ENCODE results near the gene SEC14L5. TPM values are rescaled to one million over a fixed set of nuclear protein-coding genes. Genes with fewer than 3 reads are reported as not detected.
"Not testable (repeated sequence)": the region's sequence is repeated elsewhere in the genome, so short reads cannot be mapped to it uniquely, and the experiment has no call there.

SEC14L5 gene
- total RNA-seq, 2 experiments from 2014 or later = 0.20 TPM; not detected in 1

GRCh38 chr16:4948903-4949766 lies 9.0 kb upstream of the SEC14L5 start:
- no peak overlapping the region for H3K4me3 Mint-ChIP-seq
- H3K27ac Mint-ChIP-seq = no peak overlapping the region
- no peak for DNase-seq
- no peak for ATAC-seq (ENCODE audit: low read depth)
- POLR2A ChIA-PET = no interaction called here
- peaks cover 4% of the 10 kb centered on the region for H3K4me1 Mint-ChIP-seq
- H3K36me3 Mint-ChIP-seq = no peaks in the 10 kb centered on the region
- no peaks in the 10 kb centered on the region for H3K9me3 Mint-ChIP-seq
- H3K27me3 Mint-ChIP-seq = peaks cover 3% of the 10 kb centered on the region

- no peak overlapping the region for H3K27ac Mint-ChIP-seq
- H3K36me3 Mint-ChIP-seq = no peaks in the 10 kb centered on the region
- DNase-seq (no peak), ATAC-seq (ENCODE audit: low read depth) (no peak)
- H3K9me3 Mint-ChIP-seq = no peaks in the 10 kb centered on the region
- POLR2A ChIA-PET = no interaction called here
- H3K4me3 Mint-ChIP-seq = no peak overlapping the region
- peaks cover 3% of the 10 kb centered on the region for H3K27me3 Mint-ChIP-seq
- H3K4me1 Mint-ChIP-seq = peaks cover 4% of the 10 kb centered on the region
Observed at GRCh38 chr16:4949986-4950385, 8.1 kb upstream of the SEC14L5 start.

- H3K27ac Mint-ChIP-seq; H3K4me3 Mint-ChIP-seq; H3K4me1 Mint-ChIP-seq; POLR2A ChIA-PET; DNase-seq; H3K36me3 Mint-ChIP-seq; ATAC-seq (ENCODE audit: low read depth); H3K9me3 Mint-ChIP-seq: not testable (repeated sequence)
- peaks cover 11% of the 10 kb centered on the region for H3K27me3 Mint-ChIP-seq
Observed at GRCh38 chr16:4951583-4951982, 6.5 kb upstream of the SEC14L5 start.

- peaks cover 29% of the 10 kb centered on the region for H3K27me3 Mint-ChIP-seq
- H3K4me3 Mint-ChIP-seq = no peak overlapping the region
- H3K9me3 Mint-ChIP-seq = no peaks in the 10 kb centered on the region
- no peaks in the 10 kb centered on the region for H3K36me3 Mint-ChIP-seq
- peaks cover 15% of the 10 kb centered on the region for H3K4me1 Mint-ChIP-seq
- no peak for DNase-seq
- no peak overlapping the region for H3K27ac Mint-ChIP-seq
- no peak for ATAC-seq (ENCODE audit: low read depth)
- POLR2A ChIA-PET = no interaction called here
Observed at GRCh38 chr16:4954714-4955113, 3.4 kb upstream of the SEC14L5 start.

- Mint-ChIP-seq H3K9me3 (no peaks in the 10 kb centered on the region), H3K27ac (peak overlapping the region; percentile 72), H3K4me3 (peak overlapping the region; percentile 93), H3K4me1 (peaks cover 15% of the 10 kb centered on the region), H3K27me3 (peaks cover 30% of the 10 kb centered on the region), H3K36me3 (no peaks in the 10 kb centered on the region)
- DNase-seq (no peak), ATAC-seq (ENCODE audit: low read depth) (no peak)
- POLR2A ChIA-PET = interaction anchor here (1.1 kb wide), 1 partner anchor 341 kb away, joined by 3 read pairs; no protein-coding TSS in a partner anchor
Observed at GRCh38 chr16:4957420-4957719, 760 bp upstream of the SEC14L5 start.

GRCh38 chr16:4958510-4959438 lies 644 bp downstream of the SEC14L5 start:
- Mint-ChIP-seq H3K36me3 (no peaks in the 10 kb centered on the region), H3K27me3 (peaks cover 30% of the 10 kb centered on the region), H3K4me3 (peak overlapping the region; percentile 93), H3K9me3 (no peaks in the 10 kb centered on the region), H3K27ac (no peak overlapping the region), H3K4me1 (peaks cover 11% of the 10 kb centered on the region)
- ATAC-seq (ENCODE audit: low read depth) (no peak), DNase-seq (no peak)
- POLR2A ChIA-PET = interaction anchor here (0.9 kb wide), 1 partner anchor 687 kb away, joined by 3 read pairs; no protein-coding TSS in a partner anchor

- H3K27me3 Mint-ChIP-seq = peaks cover 29% of the 10 kb centered on the region
- ATAC-seq (ENCODE audit: low read depth) = no peak
Observed at GRCh38 chr16:4960579-4960978, 2.4 kb downstream of the SEC14L5 start.

DNA sequence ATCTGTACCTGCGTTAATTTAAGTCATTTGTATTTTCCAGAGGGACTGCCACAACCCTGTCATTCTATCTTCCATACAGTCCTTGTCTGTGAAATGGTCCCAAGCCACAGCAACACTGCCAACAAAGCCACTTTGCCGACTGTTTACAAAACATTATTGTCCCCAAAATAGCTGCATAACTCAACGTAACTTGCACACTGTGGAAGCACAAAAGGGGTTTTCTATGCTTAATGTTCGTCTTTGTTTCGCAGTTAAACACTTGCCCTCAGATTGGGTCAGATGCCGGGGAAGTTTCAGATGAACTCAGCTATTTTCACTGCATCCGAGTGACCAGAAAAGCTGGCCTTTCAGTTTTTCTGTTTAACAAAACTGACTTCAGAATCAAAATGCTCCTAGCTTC lies 4.6 kb downstream of the SEC14L5 start:
- no peak overlapping the region for H3K4me3 Mint-ChIP-seq
- POLR2A ChIA-PET = no interaction called here
- peaks cover 6% of the 10 kb centered on the region for H3K4me1 Mint-ChIP-seq
- no peaks in the 10 kb centered on the region for H3K9me3 Mint-ChIP-seq
- ATAC-seq (ENCODE audit: low read depth) (no peak), DNase-seq (no peak)
- H3K36me3 Mint-ChIP-seq = no peaks in the 10 kb centered on the region
- peaks cover 11% of the 10 kb centered on the region for H3K27me3 Mint-ChIP-seq
- H3K27ac Mint-ChIP-seq = no peak overlapping the region

More at GRCh38 chr16:4960579-4960978, 2.4 kb downstream of the SEC14L5 start:
- Mint-ChIP-seq H3K9me3 (no peaks in the 10 kb centered on the region), H3K27ac (no peak overlapping the region), H3K4me3 (no peak overlapping the region), H3K36me3 (no peaks in the 10 kb centered on the region), H3K4me1 (peaks cover 11% of the 10 kb centered on the region)
- no peak for DNase-seq
- POLR2A ChIA-PET = no interaction called here

DNA sequence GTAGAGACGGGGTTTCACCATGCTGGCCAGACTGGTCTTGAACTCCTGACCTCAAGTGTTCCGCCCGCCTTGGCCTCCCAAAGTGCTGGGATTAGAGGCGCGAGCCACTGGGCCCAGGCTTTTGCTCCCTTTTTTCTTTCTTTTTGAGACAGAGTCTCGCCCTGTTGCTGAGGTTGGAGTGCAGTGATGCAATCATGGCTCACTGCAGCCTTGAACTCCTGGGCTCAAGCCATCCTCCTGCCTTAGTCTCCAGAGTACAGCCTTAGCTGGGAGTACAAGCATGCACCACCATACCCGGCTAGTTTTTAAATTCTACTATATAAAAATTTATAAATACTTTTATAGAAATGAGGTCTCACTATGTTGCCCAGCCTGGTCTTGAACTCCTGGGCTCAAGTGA lies 5.4 kb downstream of the SEC14L5 start:
- ATAC-seq (ENCODE audit: low read depth); H3K4me1 Mint-ChIP-seq; POLR2A ChIA-PET; H3K9me3 Mint-ChIP-seq; DNase-seq; H3K27me3 Mint-ChIP-seq; H3K27ac Mint-ChIP-seq; H3K36me3 Mint-ChIP-seq; H3K4me3 Mint-ChIP-seq: not testable (repeated sequence)

- H3K4me3 Mint-ChIP-seq = no peak overlapping the region
- no peak overlapping the region for H3K27ac Mint-ChIP-seq
- ATAC-seq (ENCODE audit: low read depth) (no peak), DNase-seq (no peak)
- H3K9me3 Mint-ChIP-seq = peaks cover 1% of the 10 kb centered on the region
- POLR2A ChIA-PET = no interaction called here
- no peaks in the 10 kb centered on the region for H3K4me1 Mint-ChIP-seq
- H3K27me3 Mint-ChIP-seq = peaks cover 8% of the 10 kb centered on the region
- H3K36me3 Mint-ChIP-seq = no peaks in the 10 kb centered on the region
Observed at GRCh38 chr16:4966736-4967453, 8.8 kb downstream of the SEC14L5 start.

- H3K4me3 Mint-ChIP-seq; ATAC-seq (ENCODE audit: low read depth); H3K36me3 Mint-ChIP-seq; H3K27ac Mint-ChIP-seq; POLR2A ChIA-PET; DNase-seq; H3K27me3 Mint-ChIP-seq: not testable (repeated sequence)
- Mint-ChIP-seq H3K9me3 (peaks cover 11% of the 10 kb centered on the region), H3K4me1 (peaks cover 10% of the 10 kb centered on the region)
Observed at GRCh38 chr16:4968278-4968677, 10.1 kb downstream of the SEC14L5 start.

DNA sequence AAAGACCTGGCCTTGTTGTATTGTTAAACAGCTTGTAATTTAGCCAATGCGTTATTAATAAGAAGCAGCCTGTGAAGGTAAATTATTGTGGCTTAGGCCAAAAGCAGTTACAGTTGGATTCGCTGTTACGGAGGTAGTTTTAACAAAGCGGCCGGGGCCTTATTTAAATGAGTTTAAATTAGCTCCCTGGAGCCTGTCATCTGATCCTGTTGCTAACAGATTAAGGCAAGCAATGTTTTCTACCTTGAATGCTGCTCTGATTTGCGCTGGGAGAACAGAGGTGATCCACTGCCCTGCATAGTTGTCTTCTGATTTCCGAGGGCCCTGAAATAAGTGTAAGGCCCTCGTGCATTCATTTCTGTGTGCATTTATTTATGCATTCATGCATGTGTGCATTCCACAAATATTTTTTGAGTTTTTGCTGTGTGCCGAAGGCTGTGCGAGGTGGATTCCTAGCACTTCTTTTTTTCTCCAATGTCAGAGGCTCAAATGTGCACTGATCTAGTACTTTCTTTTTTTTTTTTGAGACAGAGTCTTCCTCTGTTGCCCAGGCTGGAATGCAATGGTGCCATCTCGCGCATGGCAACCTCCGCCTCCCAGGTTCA lies 10.9 kb downstream of the SEC14L5 start:
- Mint-ChIP-seq H3K9me3 (peaks cover 12% of the 10 kb centered on the region), H3K27me3 (peaks cover 6% of the 10 kb centered on the region), H3K36me3 (peaks cover 6% of the 10 kb centered on the region), H3K27ac (no peak overlapping the region), H3K4me3 (no peak overlapping the region), H3K4me1 (peaks cover 12% of the 10 kb centered on the region)
- no peak for ATAC-seq (ENCODE audit: low read depth)
- no peak for DNase-seq
- POLR2A ChIA-PET = no interaction called here

- Mint-ChIP-seq H3K4me3 (no peak overlapping the region), H3K27ac (no peak overlapping the region), H3K9me3 (peaks cover 12% of the 10 kb centered on the region), H3K36me3 (peaks cover 6% of the 10 kb centered on the region), H3K27me3 (peaks cover 4% of the 10 kb centered on the region), H3K4me1 (peaks cover 12% of the 10 kb centered on the region)
- ATAC-seq (ENCODE audit: low read depth) = no peak
- no peak for DNase-seq
- POLR2A ChIA-PET = no interaction called here
Observed at GRCh38 chr16:4970010-4970409, 11.9 kb downstream of the SEC14L5 start.
